GM18873 (cell line): ENCODE results near the gene PDIA3.
"Not testable (repeated sequence)": the region's sequence is repeated elsewhere in the genome, so short reads cannot be mapped to it uniquely, and the experiment has no call there.

ENCODE experiments used
- ATAC-seq: cut with Tn5 transposase; IDR thresholded peaks from one replicate; pipeline ENCODE4 v1.9.1; 2021; ENCODE audit warnings: mild to moderate bottlenecking, moderate library complexity, moderate number of reproducible peaks; ENCODE audit not compliant: unreplicated experiment, low FRiP score

PDIA3 gene

DNA sequence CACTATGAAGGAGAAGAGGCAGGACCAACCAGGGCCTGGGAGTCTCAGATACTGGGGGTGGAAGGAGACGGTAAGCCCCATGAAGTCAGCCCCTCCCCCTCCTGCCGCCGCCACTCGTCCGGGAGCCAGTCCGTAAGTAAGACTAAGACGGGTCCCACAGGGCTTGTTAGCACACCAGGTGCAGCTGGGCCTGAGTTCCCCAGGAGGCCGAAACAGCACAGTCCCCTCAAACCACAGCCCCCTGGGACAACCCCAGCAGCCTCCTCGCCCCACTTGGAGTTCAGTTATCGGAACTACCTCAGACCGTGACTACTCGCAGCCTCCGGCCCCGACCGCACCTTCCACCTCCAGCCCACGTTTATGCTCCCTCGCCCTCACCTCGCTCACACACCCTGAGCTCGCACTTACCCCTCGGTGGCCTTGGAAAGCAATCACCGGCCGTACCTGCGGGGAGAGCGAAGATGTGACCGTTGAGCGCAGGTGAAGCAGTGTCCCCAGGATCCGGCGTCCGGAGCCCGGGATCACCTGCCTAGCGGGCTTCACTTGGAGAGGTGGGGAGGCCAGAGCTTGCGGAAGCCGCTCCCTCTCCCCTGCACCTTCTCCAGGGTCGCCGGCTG lies 30.0 kb downstream of the PDIA3 start:
- peak; percentile 67 for ATAC-seq

GRCh38 chr15:43776718-43777266 lies 30.6 kb downstream of the PDIA3 start, which contains the start of gene ELL3:
ELL3 (minus strand) TSS chr15:43776966; CDS start chr15:43776901, 65 bp downstream.
- ATAC-seq: peak; percentile 32

DNA sequence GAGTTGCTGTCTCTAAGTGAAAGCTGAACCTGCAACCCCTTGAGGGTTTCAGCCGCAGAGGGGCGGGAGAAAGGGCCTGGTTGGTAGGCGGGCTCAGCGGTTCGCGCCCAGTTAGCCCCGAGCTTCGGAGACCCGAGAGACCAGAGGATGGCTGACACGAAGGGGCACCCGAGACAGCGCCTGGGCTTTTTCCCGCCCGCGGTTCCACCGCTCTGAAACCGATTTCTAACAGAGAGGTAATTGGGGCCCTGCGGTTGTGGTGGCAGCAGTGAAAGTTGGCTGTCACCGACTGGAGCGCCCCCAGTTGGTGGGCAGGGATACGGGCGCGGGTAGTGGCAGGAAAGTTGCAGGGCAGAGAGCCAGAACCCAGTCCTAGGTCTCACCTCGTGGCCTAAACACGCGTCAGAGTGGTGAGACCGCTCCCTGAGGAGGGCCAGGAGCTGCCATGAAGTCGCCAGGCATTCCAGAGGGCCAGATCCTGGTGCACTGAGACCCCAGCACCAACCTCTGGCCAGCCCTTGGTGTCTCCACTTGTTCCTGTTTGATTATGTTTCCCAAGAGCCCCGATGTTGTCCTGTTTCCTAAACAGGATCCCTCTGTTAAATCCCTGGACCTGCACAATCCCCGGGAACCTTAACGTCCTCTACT lies 31.2 kb downstream of the PDIA3 start:
- ATAC-seq: peak; percentile 44

GRCh38 chr15:43779016-43779415 lies 32.8 kb downstream of the PDIA3 start:
- no peak for ATAC-seq

DNA sequence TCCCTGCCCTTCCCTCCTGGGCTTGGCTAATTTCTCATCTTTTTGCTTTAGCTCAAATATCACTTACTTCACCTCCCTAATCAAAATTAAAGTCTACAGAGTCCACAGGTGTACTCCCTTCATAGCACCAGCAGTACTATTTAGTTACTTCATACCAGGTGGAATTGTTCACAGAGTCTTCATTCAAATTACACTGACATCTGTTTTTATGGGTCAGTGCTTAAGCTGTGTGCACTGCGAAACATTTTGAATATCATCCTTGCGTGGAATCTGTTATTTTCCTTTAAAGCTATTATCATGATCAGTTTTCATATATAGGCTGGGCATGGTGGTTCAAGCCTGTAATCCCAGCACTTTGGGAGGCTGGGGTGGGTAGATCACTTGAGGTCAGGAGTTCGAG lies 43.2 kb downstream of the PDIA3 start:
- no peak for ATAC-seq

DNA sequence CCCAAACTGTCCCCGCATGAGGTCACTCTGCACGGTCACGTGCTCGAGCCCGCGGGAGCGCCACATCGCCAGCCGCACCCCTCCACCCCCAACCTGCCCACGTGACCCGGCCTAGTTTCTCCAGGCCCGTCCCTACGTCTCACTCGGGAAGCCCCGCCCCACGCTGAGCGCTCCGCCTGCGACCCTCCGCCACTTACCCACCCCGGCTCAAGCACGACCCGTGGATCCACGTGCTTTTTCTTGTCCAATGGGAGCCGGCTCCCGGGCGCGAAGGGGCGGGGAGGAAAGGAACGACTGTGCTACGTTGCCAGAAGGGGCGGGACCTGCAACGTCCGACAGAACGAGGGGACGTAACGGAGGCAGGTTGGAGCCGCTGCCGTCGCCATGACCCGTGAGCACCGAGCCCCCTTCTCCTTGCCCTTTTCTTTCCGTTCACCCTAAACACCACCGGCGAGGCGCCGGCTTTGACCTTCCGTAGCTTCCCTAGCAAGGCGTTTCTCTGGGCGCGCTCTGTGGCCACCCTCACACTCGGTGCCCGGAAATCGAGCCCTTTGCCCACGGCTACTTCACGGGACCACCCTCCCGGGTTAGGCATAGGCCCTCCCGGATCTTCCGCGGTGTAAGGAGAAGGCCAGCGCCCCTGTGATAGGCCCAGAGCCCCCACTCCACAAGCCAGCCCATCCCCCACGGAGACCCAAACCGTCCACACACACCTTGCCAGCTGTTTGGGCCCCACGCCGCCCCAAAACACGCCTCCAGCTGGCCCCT lies 45.9 kb downstream of the PDIA3 start, which contains the start of gene SERF2:
SERF2 (plus strand) TSS at position 328 of the 768 bp plus-strand sequence; CDS start at position 385, 57 bp downstream.
- ATAC-seq: peak; percentile 89

DNA sequence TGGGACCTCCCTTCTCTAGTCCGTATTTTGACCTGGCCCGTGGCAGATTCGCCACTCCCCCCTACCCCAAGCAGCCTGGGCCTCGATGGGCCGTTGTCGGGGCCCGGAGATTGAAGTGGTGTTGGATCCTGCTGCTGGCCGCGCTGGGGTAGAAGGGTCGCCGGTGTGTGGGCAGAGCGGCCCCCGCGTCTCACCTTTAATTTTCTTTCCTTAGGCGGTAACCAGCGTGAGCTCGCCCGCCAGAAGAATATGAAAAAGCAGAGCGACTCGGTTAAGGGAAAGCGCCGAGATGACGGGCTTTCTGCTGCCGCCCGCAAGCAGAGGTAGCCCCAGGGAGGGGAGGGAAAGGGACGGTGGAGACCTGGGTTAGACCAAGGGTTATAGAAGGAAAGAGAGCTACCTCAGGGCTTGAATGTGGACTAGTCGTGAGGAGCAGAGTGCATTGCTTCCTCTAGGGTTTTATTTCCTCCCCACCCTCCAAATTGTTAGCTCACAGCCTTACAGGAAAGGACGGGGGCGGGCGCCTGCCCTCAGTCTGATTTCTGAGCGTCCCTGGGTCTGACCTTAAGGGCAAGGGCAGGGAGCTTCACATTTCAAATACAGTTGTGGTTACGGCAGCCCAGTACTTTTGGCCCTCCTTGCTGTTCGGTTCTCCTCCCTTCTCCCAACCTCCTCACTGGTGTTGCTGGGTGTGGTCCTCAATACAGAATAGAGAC lies 46.7 kb downstream of the PDIA3 start:
- no peak for ATAC-seq

- no peak for ATAC-seq
These were observed 47.4 kb downstream of the PDIA3 start for GRCh38 chr15:43793647-43794046.

DNA sequence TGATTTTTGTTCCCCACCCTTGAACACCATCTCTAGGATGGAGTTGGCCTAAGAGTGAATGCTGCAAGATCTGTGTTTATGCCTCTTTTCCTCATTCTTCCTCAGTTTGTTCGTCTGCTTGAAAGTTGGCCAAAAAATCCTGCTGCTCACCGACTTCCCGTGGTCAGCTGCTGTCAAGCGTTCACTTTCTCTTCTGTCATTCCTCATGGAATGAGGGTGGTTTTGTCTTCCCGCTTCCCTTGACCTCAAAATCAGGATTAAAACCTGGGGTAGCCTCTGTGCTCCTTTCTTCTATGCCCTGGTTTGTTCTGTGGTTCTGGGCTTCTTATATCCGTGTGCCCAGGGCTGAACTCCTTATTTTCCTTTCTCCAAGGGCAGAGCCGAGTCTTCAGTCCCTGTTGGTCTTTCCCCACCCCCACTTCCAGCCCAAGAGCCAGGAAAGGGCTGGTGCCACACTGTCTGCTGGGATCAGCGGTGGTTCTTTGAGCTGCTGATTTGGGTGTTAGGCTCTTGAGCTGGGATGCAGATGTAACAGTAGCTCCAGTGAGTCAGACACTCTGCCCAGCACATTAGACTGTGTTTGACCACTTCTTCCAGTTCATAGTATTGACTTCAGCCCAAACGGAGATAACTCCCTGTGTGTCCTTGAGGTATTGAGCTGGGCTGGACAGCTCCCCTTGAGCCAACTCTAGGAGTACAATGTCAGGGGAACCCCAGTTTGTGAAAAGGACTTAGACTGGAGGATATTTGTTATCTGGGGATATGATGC lies 48.2 kb downstream of the PDIA3 start:
- no peak for ATAC-seq

GRCh38 chr15:43795197-43795596 lies 49.0 kb downstream of the PDIA3 start:
- no peak for ATAC-seq

- no peak for ATAC-seq
These were observed 49.8 kb downstream of the PDIA3 start for GRCh38 chr15:43795997-43796396.

- ATAC-seq: no peak
These were observed 50.3 kb downstream of the PDIA3 start for GRCh38 chr15:43796566-43796965.

- ATAC-seq: no peak
These were observed 53.1 kb downstream of the PDIA3 start for GRCh38 chr15:43799209-43799944.

DNA sequence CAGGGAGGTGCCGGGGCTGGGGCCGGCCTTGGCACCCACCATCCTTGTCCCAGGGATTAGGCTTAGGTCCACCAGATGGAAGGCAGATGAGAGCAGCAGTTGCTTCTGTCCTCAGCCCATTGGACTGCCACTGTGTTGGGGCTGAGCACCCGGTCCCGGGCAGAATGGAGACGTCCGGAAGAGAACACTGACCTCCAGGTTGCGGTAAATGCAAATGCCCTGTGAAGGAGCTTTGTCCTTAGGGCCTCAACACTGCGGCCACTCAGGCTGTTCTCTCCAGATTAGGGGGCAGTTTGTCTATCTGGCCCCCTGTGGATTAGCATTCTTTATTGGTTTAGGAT lies 53.7 kb downstream of the PDIA3 start, which contains the start of gene SERINC4:
SERINC4 (minus strand) TSS at position 276 of the 341 bp plus-strand sequence; CDS start at position 42, 234 bp downstream.
- no peak for ATAC-seq

- ATAC-seq: no peak
These were observed 54.3 kb downstream of the PDIA3 start, which contains the start of gene HYPK for GRCh38 chr15:43800286-43801141. HYPK (plus strand) TSS chr15:43800599; CDS start chr15:43800623, 24 bp downstream.

DNA sequence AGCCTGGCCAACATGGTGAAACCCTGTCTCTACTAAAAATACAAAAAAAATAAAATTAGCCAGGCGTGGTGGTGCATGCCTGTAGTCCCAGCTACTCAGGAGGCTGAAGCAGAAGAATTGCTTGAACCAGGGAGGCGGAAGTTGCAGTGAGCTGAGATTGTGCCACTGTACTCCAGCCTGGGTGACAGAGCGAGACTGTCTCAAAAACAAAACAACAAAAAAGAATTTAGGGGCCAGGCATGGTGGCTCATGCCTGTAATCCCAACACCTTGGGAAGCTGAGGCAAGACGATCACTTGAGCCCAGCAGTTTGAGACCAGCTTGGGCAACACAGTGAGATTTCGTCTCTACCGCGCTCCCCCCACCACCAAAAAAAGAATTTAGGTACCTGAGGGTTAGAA lies 56.4 kb downstream of the PDIA3 start:
- not testable (repeated sequence) for ATAC-seq

- no peak for ATAC-seq
These were observed 62.3 kb downstream of the PDIA3 start for GRCh38 chr15:43808435-43808950.
